NB4 (cell line): ENCODE data around the gene TEX30.

Experiments
- DNase-seq: peaks from one replicate; pipeline ENCODE4 v3.0.0; 2010; ENCODE audit warnings: low read depth
- H3K4me3 ChIP-seq: one replicate; pipeline ENCODE4 v1.5.1; 2011; ENCODE audit warnings: mild to moderate bottlenecking, low read depth, low read length, moderate library complexity
- CTCF ChIP-seq: IDR thresholded peaks from one replicate; pipeline ENCODE4 v1.5.1; 2012; ENCODE audit warnings: low read depth, low read length
- MAX ChIP-seq: IDR thresholded peaks from 2 replicates; pipeline ENCODE4 v1.6.1; 2011; ENCODE audit warnings: low read depth, low read length
- MYC ChIP-seq: IDR thresholded peaks from 2 replicates; pipeline ENCODE4 v1.6.1; 2011; ENCODE audit warnings: low read depth, low read length
- POLR2A ChIP-seq: IDR thresholded peaks from 2 replicates; pipeline ENCODE4 v1.6.1; 2011; ENCODE audit warnings: mild to moderate bottlenecking; ENCODE audit not compliant: insufficient read length; ENCODE audit errors: extremely low read depth

The TEX30 gene

GRCh38 chr13:102774591-102775520 is 1.3 kb upstream of the TEX30 start:
- TF ChIP-seq CTCF (no peak), MYC (no peak), POLR2A (no peak), MAX (peak; percentile 45; the same call in 1 of the 2 replicates)
- peak; percentile 86 for DNase-seq
- H3K4me3 ChIP-seq, result no peak overlapping the region

- no peak for TF ChIP-seq POLR2A
- no peak for TF ChIP-seq CTCF
- no peak for TF ChIP-seq MYC
- TF ChIP-seq MAX, result peak; percentile 20
- DNase-seq, result no peak
Observed at GRCh38 chr13:102774214-102774568, 605 bp upstream of the TEX30 start.

GRCh38 chr13:102772042-102772425 is 1.6 kb downstream of the TEX30 start:
- TF ChIP-seq POLR2A (no peak), MYC (no peak)
- peak; percentile 77 for DNase-seq
- H3K4me3 ChIP-seq, result peak overlapping the region; percentile 85

More at GRCh38 chr13:102774214-102774568, 605 bp upstream of the TEX30 start:
- H3K4me3 ChIP-seq, result peak overlapping the region; percentile 46

- DNase-seq, result peak; percentile 50
- peak overlapping the region; percentile 85 for H3K4me3 ChIP-seq
- TF ChIP-seq MAX, result no peak
- TF ChIP-seq MYC, result no peak
- no peak for TF ChIP-seq POLR2A
- no peak for TF ChIP-seq CTCF
Observed at GRCh38 chr13:102771298-102772041, 2.1 kb downstream of the TEX30 start.

- peak overlapping the region; percentile 85 for H3K4me3 ChIP-seq
- no peak for TF ChIP-seq MAX
- no peak for TF ChIP-seq POLR2A
- TF ChIP-seq MYC, result no peak
- no peak for TF ChIP-seq CTCF
- DNase-seq, result no peak
Observed at GRCh38 chr13:102770435-102770834, 3.2 kb downstream of the TEX30 start.

- H3K4me3 ChIP-seq, result peak overlapping the region; percentile 85
- DNase-seq, result peak; percentile 15
- TF ChIP-seq CTCF (no peak), POLR2A (no peak), MYC (no peak)
Observed at GRCh38 chr13:102769679-102770078, 3.9 kb downstream of the TEX30 start.
